ENCODE data around the gene UBE4A. TPM values are rescaled to one million over a fixed set of nuclear protein-coding genes. Genes with fewer than 3 reads are reported as not detected.

The UBE4A gene
- total RNA-seq, 2 experiments from 2014 or later: 40.2 to 40.5 TPM

DNA sequence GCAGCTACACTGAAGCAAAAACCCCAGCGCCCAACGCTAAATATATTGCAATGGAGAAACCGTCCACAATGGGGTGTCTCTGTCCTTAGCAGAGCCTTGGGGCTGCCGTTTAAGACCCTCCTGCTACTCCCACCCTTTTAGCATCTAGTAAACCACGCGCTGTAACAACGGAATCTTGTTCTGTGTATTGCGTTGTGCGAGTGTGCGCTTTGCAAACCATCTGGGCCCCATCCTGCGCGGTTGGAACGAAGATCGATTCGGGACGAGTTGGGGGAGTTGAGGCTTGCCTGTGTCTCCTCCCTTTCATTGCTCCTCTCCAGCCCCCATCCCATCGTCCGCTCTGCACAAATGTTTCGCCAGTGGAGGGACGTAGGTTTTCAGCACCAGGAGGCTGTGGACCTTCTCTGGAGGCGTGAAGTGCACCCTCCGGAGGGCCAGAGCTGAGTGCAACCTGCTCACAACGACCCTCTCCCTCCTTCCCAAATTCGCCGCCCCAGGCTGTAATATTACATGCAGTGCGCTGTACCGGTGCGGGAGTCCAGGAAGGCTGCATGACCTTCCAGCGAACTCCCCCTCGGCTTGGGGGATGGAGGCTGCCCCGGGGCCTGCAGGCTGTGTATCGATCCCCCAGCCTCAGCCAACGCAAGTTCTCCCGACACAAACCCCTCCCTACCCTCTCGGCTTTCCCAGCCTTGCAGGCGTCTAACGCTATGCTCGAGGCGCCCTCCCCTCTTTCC is 75.3 kb downstream of the UBE4A start:
- Mint-ChIP-seq H3K27me3 (no peaks in the 10 kb centered on the region), H3K4me3 (peak overlapping the region; percentile 87), H3K36me3 (ENCODE audit: low read depth) (peaks cover 9% of the 10 kb centered on the region), H3K4me1 (ENCODE audit: low read depth) (peaks cover 16% of the 10 kb centered on the region), H3K9me3 (no peaks in the 10 kb centered on the region), H3K27ac (peak overlapping the region; percentile 93)
- intact Hi-C loops (cut with micrococcal nuclease): loop anchor here (5.0 kb wide), 2 partner anchors 32 to 53 kb away; partner anchors contain the start of gene ATP5MG
- TF ChIP-seq, protein P1, sequence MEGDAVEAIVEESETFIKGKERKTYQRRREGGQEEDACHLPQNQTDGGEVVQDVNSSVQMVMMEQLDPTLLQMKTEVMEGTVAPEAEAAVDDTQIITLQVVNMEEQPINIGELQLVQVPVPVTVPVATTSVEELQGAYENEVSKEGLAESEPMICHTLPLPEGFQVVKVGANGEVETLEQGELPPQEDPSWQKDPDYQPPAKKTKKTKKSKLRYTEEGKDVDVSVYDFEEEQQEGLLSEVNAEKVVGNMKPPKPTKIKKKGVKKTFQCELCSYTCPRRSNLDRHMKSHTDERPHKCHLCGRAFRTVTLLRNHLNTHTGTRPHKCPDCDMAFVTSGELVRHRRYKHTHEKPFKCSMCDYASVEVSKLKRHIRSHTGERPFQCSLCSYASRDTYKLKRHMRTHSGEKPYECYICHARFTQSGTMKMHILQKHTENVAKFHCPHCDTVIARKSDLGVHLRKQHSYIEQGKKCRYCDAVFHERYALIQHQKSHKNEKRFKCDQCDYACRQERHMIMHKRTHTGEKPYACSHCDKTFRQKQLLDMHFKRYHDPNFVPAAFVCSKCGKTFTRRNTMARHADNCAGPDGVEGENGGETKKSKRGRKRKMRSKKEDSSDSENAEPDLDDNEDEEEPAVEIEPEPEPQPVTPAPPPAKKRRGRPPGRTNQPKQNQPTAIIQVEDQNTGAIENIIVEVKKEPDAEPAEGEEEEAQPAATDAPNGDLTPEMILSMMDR (IDR thresholded peaks at IDR 0.05): no peak
- DNase-seq (peak; percentile 80), ATAC-seq (peak; percentile 23)
- CTCF ChIA-PET: interaction anchor here (0.9 to 3.6 kb wide), 8 partner anchors 14 to 174 kb away, joined by 3 to 22 read pairs (median 6); no protein-coding TSS in a partner anchor
- POLR2A ChIA-PET: interaction anchor here (0.6 to 3.7 kb wide), 18 partner anchors 8 to 196 kb away, joined by 3 to 32 read pairs (median 5); partner anchors contain the start of genes CD3D, CD3E and UBE4A

DNA sequence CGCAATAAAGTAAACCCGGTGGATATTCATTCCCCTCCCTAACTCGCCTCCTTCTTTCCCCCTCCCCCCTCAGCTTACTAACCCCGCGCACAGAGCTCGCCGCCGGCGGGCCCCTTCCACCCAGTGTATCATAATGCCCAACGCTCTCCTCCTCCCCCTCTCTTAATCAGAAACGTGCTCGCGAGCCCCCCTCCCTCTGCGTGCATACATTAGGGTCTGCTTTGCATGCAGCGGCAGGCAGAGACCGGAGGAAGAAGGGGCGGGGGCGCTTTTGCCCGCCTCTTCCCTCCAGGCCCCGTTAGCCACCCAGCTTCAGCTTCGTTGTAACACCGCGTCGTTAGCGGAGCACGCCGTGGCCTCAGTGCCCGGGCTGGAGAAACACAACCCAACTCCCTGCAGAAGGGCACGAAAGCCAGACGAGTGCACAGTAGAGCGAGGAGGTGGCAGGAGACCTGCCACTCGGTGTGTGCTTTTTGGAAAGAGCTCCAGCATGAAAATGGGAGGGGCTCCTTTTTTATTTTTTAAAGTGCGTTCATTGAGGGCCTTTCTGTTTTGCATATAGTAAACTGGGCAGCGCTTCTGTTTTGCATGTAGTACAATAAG is 76.0 kb downstream of the UBE4A start:
- DNase-seq (peak; percentile 83), ATAC-seq (peak; percentile 28)
- peaks cover 15% of the 10 kb centered on the region for H3K36me3 Mint-ChIP-seq (ENCODE audit: low read depth)
- peaks cover 23% of the 10 kb centered on the region for H3K4me1 Mint-ChIP-seq (ENCODE audit: low read depth)
- ChIA-PET POLR2A (interaction anchor here (0.8 to 3.7 kb wide), 18 partner anchors 9 to 233 kb away, joined by 3 to 32 read pairs (median 6); partner anchors contain the start of genes CD3D, CD3E and UBE4A), CTCF (interaction anchor here (0.9 to 3.6 kb wide), 8 partner anchors 13 to 174 kb away, joined by 3 to 22 read pairs (median 6); no protein-coding TSS in a partner anchor)
- TF ChIP-seq, protein P1 (IDR thresholded peaks at IDR 0.05): no peak
- no peaks in the 10 kb centered on the region for H3K27me3 Mint-ChIP-seq
- peak overlapping the region; percentile 93 for H3K27ac Mint-ChIP-seq
- H3K9me3 Mint-ChIP-seq: no peaks in the 10 kb centered on the region
- intact Hi-C loops (cut with micrococcal nuclease): loop anchor here (5.0 kb wide), 2 partner anchors 33 to 52 kb away; partner anchors contain the start of gene ATP5MG
- peak overlapping the region; percentile 87 for H3K4me3 Mint-ChIP-seq

DNA sequence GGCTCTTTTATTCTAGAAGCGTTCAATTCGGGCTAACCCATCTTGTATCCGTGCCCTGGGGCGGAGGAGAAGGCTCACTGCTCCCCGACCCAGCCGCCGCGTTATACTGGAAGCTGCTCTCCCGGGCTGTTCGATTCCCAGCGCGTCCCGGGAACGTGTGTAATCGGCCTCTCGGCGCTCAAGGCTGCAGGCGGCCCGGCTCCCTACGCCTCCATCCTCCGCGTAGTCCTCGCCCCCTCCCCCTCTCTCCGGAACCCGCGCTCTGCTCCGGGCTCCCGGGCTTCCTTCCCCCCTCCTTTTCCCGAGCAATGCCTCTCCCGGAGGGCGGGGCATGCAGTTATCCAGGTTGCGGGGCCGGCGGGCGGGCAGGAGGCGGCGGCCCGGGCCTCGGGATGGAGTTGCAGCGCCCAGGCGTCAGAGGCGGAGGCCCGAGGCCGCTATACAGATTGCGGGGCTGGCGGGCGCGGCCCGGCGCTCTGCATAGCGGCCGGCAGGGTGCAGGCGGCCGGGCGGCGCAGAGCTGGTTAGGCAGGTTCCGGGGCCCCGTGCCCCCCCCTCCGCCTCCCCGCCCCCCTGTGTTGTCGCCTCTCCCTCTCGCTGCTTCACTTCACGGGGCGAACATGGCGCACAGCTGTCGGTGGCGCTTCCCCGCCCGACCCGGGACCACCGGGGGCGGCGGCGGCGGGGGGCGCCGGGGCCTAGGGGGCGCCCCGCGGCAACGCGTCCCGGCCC is 76.7 kb downstream of the UBE4A start, which contains the start of gene KMT2A:
Gene KMT2A (plus strand): TSS at position 600 of the 732 bp plus-strand sequence. CDS start 21 bp downstream, at position 621.
- Mint-ChIP-seq H3K36me3 (ENCODE audit: low read depth) (peaks cover 20% of the 10 kb centered on the region), H3K4me3 (peak within 1 kb of the TSS; percentile 87), H3K4me1 (ENCODE audit: low read depth) (peaks cover 30% of the 10 kb centered on the region), H3K27ac (peak within 1 kb of the TSS; percentile 97), H3K9me3 (no peaks in the 10 kb centered on the region), H3K27me3 (no peaks in the 10 kb centered on the region)
- TF ChIP-seq, protein P1 (IDR thresholded peaks at IDR 0.05): no peak
- CTCF ChIA-PET: interaction anchor here (0.9 to 3.6 kb wide), 8 partner anchors 12 to 237 kb away, joined by 3 to 22 read pairs (median 6); no protein-coding TSS in a partner anchor
- intact Hi-C loops (cut with micrococcal nuclease): loop anchor here (5.0 kb wide), 2 partner anchors 34 to 51 kb away; partner anchors contain the start of gene ATP5MG
- peak; percentile 92 for DNase-seq
- POLR2A ChIA-PET: interaction anchor here (0.5 to 3.7 kb wide), 20 partner anchors 9 to 233 kb away, joined by 3 to 32 read pairs (median 5); partner anchors contain the start of genes CD3D, CD3E and UBE4A
- ATAC-seq: peak; percentile 60

DNA sequence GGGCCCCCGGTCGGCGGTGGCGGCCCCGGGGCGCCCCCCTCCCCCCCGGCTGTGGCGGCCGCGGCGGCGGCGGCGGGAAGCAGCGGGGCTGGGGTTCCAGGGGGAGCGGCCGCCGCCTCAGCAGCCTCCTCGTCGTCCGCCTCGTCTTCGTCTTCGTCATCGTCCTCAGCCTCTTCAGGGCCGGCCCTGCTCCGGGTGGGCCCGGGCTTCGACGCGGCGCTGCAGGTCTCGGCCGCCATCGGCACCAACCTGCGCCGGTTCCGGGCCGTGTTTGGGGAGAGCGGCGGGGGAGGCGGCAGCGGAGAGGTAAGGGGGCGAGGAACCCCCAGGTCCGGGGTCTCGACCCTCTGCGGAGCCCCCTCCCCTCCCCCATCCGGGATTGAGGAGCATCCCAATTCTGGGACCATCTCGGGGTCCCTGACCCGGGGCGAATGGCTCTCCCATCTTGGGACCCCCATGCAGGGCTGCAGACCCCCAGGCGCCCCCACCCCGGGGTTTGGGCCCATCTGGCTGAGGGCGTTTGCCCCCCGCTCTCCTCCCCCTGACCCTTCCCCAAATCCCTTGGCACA is 77.3 kb downstream of the UBE4A start:
- intact Hi-C loops (cut with micrococcal nuclease): loop anchor here (5.0 kb wide), 2 partner anchors 34 to 51 kb away; partner anchors contain the start of gene ATP5MG
- H3K27ac Mint-ChIP-seq: peak overlapping the region; percentile 97
- no peaks in the 10 kb centered on the region for H3K27me3 Mint-ChIP-seq
- peak; percentile 71 for DNase-seq
- TF ChIP-seq, protein P1 (IDR thresholded peaks at IDR 0.05): no peak
- ATAC-seq: peak; percentile 31
- H3K9me3 Mint-ChIP-seq: no peaks in the 10 kb centered on the region
- H3K4me1 Mint-ChIP-seq (ENCODE audit: low read depth): peaks cover 36% of the 10 kb centered on the region
- ChIA-PET POLR2A (interaction anchor here (0.5 to 3.7 kb wide), 14 partner anchors 8 to 132 kb away, joined by 3 to 32 read pairs (median 7); partner anchors contain the start of genes CD3D, CD3E and UBE4A), CTCF (interaction anchor here (1.1 to 3.6 kb wide), 3 partner anchors 39 to 238 kb away, joined by 3 to 22 read pairs (median 14); no protein-coding TSS in a partner anchor)
- H3K4me3 Mint-ChIP-seq: peak overlapping the region; percentile 87
- peaks cover 23% of the 10 kb centered on the region for H3K36me3 Mint-ChIP-seq (ENCODE audit: low read depth)
